ENCODE data around the gene PHRF1.

PHRF1 gene

GRCh38 chr11:528815-529727 lies 47.2 kb upstream of the PHRF1 start:
- Histone ChIP-seq H3K9ac (ENCODE audit: low read length) (no peak overlapping the region), H3K27me3 (replicated peaks; ENCODE audit: insufficient read depth, low read length) (peaks cover 2% of the 10 kb centered on the region; the same call in 1 of the 2 replicates), H3K9me2 (replicated peaks; ENCODE audit: insufficient read depth, low read length) (no peaks in the 10 kb centered on the region), H3K9me3 (replicated peaks; ENCODE audit: insufficient read depth, low read length) (no peaks in the 10 kb centered on the region), H3K27ac (ENCODE audit: low read length) (no peak overlapping the region), H2AFZ (ENCODE audit: low read length) (no peak overlapping the region), H3F3A (ENCODE audit: insufficient read depth, low read length) (no peaks in the 10 kb centered on the region), H3K36me3 (replicated peaks; ENCODE audit: insufficient read depth, low read length) (no peaks in the 10 kb centered on the region), H3K4me3 (ENCODE audit: low read length) (no peak overlapping the region), H3K79me2 (ENCODE audit: low read length) (peaks cover 8% of the 10 kb centered on the region), H4K20me1 (ENCODE audit: insufficient read depth, low read length) (no peaks in the 10 kb centered on the region), H3K4me2 (ENCODE audit: low read depth, low read length) (no peak overlapping the region), H3K4me1 (ENCODE audit: low read length) (no peaks in the 10 kb centered on the region)
- no peak for DNase-seq
- TF ChIP-seq EZH2 (optimal IDR thresholded peaks at IDR 0.05; ENCODE audit: low read depth, low read length) (no peak), CTCF (IDR thresholded peaks at IDR 0.05; ENCODE audit: low read length) (no peak), EZH2phosphoT487 (IDR thresholded peaks at IDR 0.05; ENCODE audit: low read length) (no peak)

- no peak overlapping the region for H2AFZ ChIP-seq (ENCODE audit: low read length)
- H3K9ac ChIP-seq (ENCODE audit: low read length): no peak overlapping the region
- H3K27me3 ChIP-seq (replicated peaks; ENCODE audit: insufficient read depth, low read length): no peaks in the 10 kb centered on the region
- H3K9me2 ChIP-seq (replicated peaks; ENCODE audit: insufficient read depth, low read length): no peaks in the 10 kb centered on the region
- H3K4me2 ChIP-seq (ENCODE audit: low read depth, low read length): no peak overlapping the region
- no peaks in the 10 kb centered on the region for H4K20me1 ChIP-seq (ENCODE audit: insufficient read depth, low read length)
- no peak for TF ChIP-seq EZH2phosphoT487 (IDR thresholded peaks at IDR 0.05; ENCODE audit: low read length)
- no peak for TF ChIP-seq CTCF (IDR thresholded peaks at IDR 0.05; ENCODE audit: low read length)
- no peak for TF ChIP-seq EZH2 (optimal IDR thresholded peaks at IDR 0.05; ENCODE audit: low read depth, low read length)
- DNase-seq: no peak
- no peak overlapping the region for H3K27ac ChIP-seq (ENCODE audit: low read length)
- H3K4me3 ChIP-seq (ENCODE audit: low read length): no peak overlapping the region
- H3K79me2 ChIP-seq (ENCODE audit: low read length): peaks cover 16% of the 10 kb centered on the region
- H3K4me1 ChIP-seq (ENCODE audit: low read length): peaks cover 3% of the 10 kb centered on the region; the same call in 1 of the 2 replicates
- no peaks in the 10 kb centered on the region for H3K9me3 ChIP-seq (replicated peaks; ENCODE audit: insufficient read depth, low read length)
- H3K36me3 ChIP-seq (replicated peaks; ENCODE audit: insufficient read depth, low read length): no peaks in the 10 kb centered on the region
- H3F3A ChIP-seq (ENCODE audit: insufficient read depth, low read length): peaks cover 3% of the 10 kb centered on the region; the same call in 1 of the 2 replicates
Measured at GRCh38 chr11:529728-530411, 46.4 kb upstream of the PHRF1 start.

- Histone ChIP-seq H3K9ac (ENCODE audit: low read length) (no peak overlapping the region), H4K20me1 (ENCODE audit: insufficient read depth, low read length) (no peaks in the 10 kb centered on the region), H2AFZ (ENCODE audit: low read length) (no peak overlapping the region), H3K4me3 (ENCODE audit: low read length) (no peak overlapping the region), H3F3A (ENCODE audit: insufficient read depth, low read length) (peaks cover 7% of the 10 kb centered on the region), H3K4me1 (ENCODE audit: low read length) (peaks cover 3% of the 10 kb centered on the region; the same call in 1 of the 2 replicates), H3K4me2 (ENCODE audit: low read depth, low read length) (no peak overlapping the region), H3K9me3 (replicated peaks; ENCODE audit: insufficient read depth, low read length) (no peaks in the 10 kb centered on the region), H3K79me2 (ENCODE audit: low read length) (peaks cover 18% of the 10 kb centered on the region), H3K27ac (ENCODE audit: low read length) (no peak overlapping the region), H3K36me3 (replicated peaks; ENCODE audit: insufficient read depth, low read length) (no peaks in the 10 kb centered on the region), H3K27me3 (replicated peaks; ENCODE audit: insufficient read depth, low read length) (no peaks in the 10 kb centered on the region), H3K9me2 (replicated peaks; ENCODE audit: insufficient read depth, low read length) (no peaks in the 10 kb centered on the region)
- TF ChIP-seq EZH2 (optimal IDR thresholded peaks at IDR 0.05; ENCODE audit: low read depth, low read length) (no peak), CTCF (IDR thresholded peaks at IDR 0.05; ENCODE audit: low read length) (no peak), EZH2phosphoT487 (IDR thresholded peaks at IDR 0.05; ENCODE audit: low read length) (no peak)
- no peak for DNase-seq
Measured at GRCh38 chr11:530960-531831, 45.1 kb upstream of the PHRF1 start.
